ENCODE results near the gene AGT. TPM values are rescaled to one million over a fixed set of nuclear protein-coding genes. Genes with fewer than 3 reads are reported as not detected.

Gene AGT
- total RNA-seq, 1 donor from 2014 or later = under 0.01 TPM

- FAIRE-seq = no peak
- Histone ChIP-seq H3K27me3 (ENCODE audit: control insufficient read depth, insufficient read depth, low read length) (no peaks in the 10 kb centered on the region), H3K4me3 (ENCODE audit: low read depth, low read length) (no peak within 1 kb of the TSS), H3K36me3 (ENCODE audit: control insufficient read depth, insufficient read depth, low read length) (no peaks in the 10 kb centered on the region)
- no peak for TF ChIP-seq CTCF (IDR thresholded peaks at IDR 0.05; ENCODE audit: insufficient read depth, low read length, severe bottlenecking)
- DNase-seq (ENCODE audit: low read depth) = no peak
Observed at GRCh38 chr1:230747127-230747730, 33.3 kb upstream of the AGT start, which contains the start of gene CAPN9. TSS of gene CAPN9 (plus strand) at chr1:230747388. CDS start at chr1:230747497, 109 bp downstream.

GRCh38 chr1:230746617-230747016, 32.7 kb upstream of the AGT start:
- no peaks in the 10 kb centered on the region for H3K36me3 ChIP-seq (ENCODE audit: control insufficient read depth, insufficient read depth, low read length)
- no peak for DNase-seq (ENCODE audit: low read depth)
- FAIRE-seq = no peak
- no peak for TF ChIP-seq CTCF (IDR thresholded peaks at IDR 0.05; ENCODE audit: insufficient read depth, low read length, severe bottlenecking)
- H3K4me3 ChIP-seq (ENCODE audit: low read depth, low read length) = no peak overlapping the region
- H3K27me3 ChIP-seq (ENCODE audit: control insufficient read depth, insufficient read depth, low read length) = no peaks in the 10 kb centered on the region

- H3K36me3 ChIP-seq (ENCODE audit: control insufficient read depth, insufficient read depth, low read length) = no peaks in the 10 kb centered on the region
- FAIRE-seq = no peak
- no peaks in the 10 kb centered on the region for H3K27me3 ChIP-seq (ENCODE audit: control insufficient read depth, insufficient read depth, low read length)
- no peak for DNase-seq (ENCODE audit: low read depth)
- H3K4me3 ChIP-seq (ENCODE audit: low read depth, low read length) = no peak overlapping the region
- no peak for TF ChIP-seq CTCF (IDR thresholded peaks at IDR 0.05; ENCODE audit: insufficient read depth, low read length, severe bottlenecking)
Observed at GRCh38 chr1:230745071-230745470, 31.1 kb upstream of the AGT start.

GRCh38 chr1:230744382-230744781, 30.5 kb upstream of the AGT start:
- DNase-seq (ENCODE audit: low read depth) = peak; percentile 68
- peak; percentile 23 for FAIRE-seq
- Histone ChIP-seq H3K36me3 (ENCODE audit: control insufficient read depth, insufficient read depth, low read length) (no peaks in the 10 kb centered on the region), H3K27me3 (ENCODE audit: control insufficient read depth, insufficient read depth, low read length) (no peaks in the 10 kb centered on the region), H3K4me3 (ENCODE audit: low read depth, low read length) (no peak overlapping the region)
- no peak for TF ChIP-seq CTCF (IDR thresholded peaks at IDR 0.05; ENCODE audit: insufficient read depth, low read length, severe bottlenecking)

- DNase-seq (ENCODE audit: low read depth) (no peak), FAIRE-seq (no peak)
- TF ChIP-seq CTCF (IDR thresholded peaks at IDR 0.05; ENCODE audit: insufficient read depth, low read length, severe bottlenecking) = no peak
- H3K27me3 ChIP-seq (ENCODE audit: control insufficient read depth, insufficient read depth, low read length) = no peaks in the 10 kb centered on the region
- no peak overlapping the region for H3K4me3 ChIP-seq (ENCODE audit: low read depth, low read length)
- no peaks in the 10 kb centered on the region for H3K36me3 ChIP-seq (ENCODE audit: control insufficient read depth, insufficient read depth, low read length)
Observed at GRCh38 chr1:230743899-230744298, 30.0 kb upstream of the AGT start.
